ENCODE data around the gene NR2F1.
A peak's percentile ranks its signal among the peaks of the same experiment; 100 is the strongest.

NR2F1 gene

DNA sequence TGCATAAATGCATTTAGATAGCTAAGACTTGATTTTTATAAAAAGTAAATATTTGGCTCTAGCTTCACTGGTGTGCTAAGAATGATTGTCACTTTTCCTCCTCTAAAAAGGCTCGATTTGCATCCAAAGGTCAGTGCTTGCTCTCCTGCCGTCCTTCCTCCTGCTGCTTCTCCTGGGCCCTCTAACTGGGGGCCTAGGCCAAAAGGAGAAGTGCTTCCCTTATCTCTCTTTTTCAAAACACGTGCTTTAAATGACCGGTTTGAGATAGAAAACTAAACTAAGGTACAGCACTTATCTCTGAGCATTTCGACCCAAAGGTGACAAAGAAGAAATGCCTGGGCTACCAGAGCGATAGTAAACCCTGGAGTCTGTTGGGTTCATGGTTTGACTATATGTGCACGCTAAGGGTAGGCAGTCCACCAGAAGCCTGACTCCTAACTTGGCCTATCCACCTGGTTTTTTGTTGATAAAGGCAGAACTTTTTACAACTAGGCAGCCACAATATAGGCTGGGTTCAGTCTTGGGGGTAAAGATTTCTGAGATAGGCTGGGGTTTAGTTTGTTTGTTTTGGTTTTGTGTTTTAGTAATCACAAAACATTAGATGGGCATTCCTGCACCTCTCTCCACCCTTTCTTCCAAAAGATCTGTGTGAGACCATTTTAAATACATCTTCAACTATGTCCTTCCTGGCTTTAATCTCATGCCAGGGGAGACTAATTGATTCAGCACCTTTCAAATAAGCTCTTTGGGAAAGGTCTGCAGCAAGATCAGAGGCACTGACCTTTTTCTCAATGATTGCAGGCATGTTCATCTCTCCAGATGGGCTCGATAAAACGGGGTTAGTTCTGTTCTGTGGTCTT, 5.8 kb upstream of the NR2F1 start:
- intact Hi-C loops (cut with DNase I), result no loop called here
- DNase-seq, result peak in 1 of 10 donors; percentile 44

DNA sequence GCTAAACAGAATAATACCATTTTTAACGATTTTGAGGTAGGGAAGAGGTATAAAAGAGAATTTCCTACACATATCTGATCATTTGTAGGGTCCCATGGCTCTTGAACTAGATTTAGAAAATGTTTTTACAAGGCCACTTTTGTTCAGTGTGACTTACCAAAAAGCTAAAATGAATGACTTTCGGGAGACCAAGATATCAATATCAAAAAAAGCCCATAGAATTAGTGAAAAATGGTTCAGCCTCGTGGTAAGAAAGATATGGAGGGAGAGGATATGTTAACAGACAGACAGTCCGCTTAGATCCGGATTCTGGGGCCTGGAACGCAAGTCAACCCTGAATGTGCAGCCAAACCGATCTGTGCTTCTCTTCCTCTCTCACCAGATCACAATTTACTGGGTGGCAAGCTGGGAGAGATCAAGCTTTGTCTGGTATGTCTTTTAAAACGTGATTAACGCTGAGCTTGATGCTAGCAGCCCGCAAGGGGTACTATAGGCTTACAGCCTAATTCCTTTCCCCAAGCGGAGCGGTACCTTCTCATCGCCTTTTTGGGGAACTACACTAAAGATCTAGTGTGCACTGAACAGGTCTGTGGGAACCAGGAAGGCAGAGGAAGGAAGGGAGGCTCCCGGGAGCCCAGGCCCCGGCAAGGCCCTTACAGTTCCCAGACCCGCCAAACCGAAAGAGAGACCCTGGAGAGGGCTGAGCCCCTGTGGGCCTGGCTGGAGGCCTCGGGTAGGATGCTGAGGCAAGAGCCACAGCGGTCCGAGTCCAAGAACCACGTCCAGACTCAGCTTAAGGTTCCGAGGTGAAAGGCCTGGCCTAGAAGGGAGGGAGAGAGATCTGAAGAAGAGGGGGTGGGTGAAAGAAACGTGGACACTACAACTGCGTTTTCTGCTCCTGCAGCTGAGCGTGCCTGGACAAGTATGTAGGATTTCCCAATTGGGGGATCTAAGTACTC, 4.9 kb upstream of the NR2F1 start:
- peak in 1 of 10 donors; percentile 52 for DNase-seq
- intact Hi-C loops (cut with DNase I), result no loop called here

DNA sequence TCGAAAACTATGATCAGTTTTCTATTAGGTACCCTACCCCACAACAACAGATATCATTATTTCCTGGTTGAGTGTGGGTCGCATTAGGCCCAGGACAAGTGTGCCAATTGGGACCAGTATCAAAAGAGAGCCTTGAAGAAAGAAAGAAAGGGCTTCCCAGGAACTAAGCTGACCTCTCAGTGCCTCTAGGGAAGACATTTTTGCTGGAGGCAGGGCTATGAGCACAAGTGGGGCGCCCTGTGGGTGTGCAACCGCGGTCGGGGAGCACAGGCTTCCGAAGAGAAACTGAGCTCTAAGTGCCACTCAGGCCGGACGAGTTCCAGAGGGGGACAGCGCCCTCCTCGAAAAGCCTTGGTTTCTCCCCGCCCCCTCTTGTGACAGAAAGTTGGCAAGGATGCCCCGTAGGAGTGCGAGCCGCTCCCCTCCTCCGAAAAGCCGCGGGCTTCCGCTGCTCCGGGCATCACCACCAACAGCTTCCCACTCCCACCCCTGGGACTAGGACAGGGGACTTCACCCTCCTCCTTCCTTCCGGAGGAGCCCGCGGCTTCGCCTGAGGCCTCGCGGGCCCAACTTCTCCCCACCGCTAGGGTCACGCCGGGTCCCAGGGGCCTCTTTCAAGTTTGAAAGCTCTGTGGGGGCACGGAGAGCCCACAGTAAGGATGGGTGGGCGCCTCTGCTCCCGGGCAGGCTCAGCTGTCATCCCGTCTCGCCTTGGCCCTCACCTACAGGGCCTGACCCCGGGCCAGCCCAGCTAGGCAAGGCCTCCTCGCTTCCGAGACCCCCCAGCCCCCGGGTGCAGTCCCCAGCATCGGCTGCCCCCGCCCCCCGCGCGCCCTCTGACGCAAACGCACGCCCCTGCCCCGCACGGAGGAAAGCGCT, 4.0 kb upstream of the NR2F1 start:
- intact Hi-C loops (cut with DNase I), result no loop called here
- peak in 5 of 10 donors; percentile 46 to 91 (median 89) for DNase-seq

DNA sequence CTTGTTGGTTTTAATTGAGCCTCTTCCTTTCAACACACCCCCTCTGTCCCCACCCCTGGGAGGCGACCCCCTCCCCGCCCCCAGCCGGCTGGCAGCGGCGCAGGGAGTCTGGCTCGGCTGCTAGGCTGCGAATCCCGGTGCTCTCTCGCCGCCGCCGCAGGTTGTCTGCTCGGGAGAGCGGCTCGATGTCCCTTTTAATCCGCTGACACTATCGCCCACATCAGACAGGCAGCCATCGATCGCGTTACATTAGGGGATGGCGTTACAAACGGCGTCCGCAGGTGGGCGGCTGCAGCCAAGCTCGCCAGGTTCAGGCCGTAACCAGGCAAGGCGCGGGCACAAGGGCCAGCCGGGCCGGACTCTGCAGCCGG, 3.3 kb upstream of the NR2F1 start:
- intact Hi-C loops (cut with DNase I), result loop anchor here (2.0 to 10.0 kb wide), 3 partner anchors 221 to 895 kb away; no protein-coding TSS in a partner anchor
- peak in 2 of 10 donors; percentile 82 to 89 for DNase-seq

DNA sequence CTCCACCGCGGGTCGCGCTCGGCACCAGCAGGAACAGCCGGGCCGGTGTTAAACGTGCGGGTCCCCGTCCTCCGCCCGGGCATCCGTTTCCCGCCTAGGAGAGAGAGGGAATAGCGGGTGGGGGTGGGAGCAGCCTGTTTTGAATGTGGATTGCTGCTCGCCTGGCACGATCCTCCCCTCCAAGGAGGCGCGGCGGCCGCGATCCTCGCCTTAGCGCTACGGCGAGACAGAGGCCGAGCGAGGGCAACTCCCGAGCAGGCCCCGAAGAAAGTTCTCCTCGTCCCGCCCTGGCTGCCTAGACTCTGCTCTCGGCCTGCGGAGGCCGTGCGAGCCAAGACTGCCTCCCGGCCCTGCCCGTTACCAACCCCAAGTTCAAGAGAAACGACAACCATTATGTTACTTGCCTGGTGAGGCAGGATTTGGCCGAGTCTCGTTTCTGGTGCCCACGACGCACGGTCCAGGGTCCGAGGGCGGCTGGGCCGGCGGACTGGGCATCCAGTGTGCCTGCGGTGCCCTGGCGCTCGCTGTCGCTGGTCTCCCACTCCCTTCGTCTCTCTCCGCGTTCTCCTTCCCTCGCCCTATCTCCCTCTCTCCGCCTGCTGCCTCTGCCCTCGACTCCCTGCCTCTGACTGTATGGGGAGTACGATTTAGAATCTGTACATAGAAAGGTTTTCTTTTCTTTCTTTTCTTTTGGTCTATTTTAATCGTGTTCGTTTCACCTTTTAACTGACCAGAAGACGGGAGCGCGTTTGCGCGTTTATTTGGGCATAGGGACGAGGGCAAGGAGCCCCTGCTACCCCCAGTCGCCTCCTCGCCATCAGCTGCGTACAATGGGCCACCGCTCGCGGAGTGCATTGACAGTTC, 2.7 kb upstream of the NR2F1 start:
- DNase-seq, result peak in 3 of 10 donors; percentile 78 to 90 (median 86)
- intact Hi-C loops (cut with DNase I), result loop anchor here (2.0 to 10.0 kb wide), 3 partner anchors 221 to 895 kb away; no protein-coding TSS in a partner anchor

DNA sequence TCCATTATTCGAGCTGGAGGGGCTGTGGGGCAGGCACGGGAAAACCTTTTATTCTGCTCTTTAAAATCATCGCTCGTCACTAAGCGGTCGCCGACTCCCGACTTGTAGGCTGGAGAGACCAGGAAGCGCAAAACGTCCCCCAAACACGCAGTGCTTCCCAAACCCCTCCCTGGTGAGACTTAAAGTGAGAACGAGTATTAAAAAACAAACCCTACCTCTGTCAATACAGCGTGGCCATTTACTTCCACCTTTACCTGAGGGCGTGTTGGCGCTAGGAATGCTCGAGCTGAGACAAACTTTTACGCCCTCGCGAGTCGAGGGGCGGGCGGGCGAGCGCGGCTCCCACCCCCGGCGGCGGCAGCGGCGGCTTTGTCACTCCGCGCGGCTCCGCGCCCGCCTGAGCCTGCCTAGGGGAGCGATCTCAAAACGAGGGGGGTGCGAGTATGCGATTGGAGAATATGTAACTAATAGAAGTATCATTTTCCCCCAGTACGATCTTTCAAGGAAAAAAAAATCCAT, 2.0 kb upstream of the NR2F1 start, which contains the start of gene NR2F1-AS1:
Gene NR2F1-AS1 (minus strand): TSS at position 293 of the 519 bp plus-strand sequence.
- peak in 2 of 10 donors; percentile 86 to 89 for DNase-seq
- intact Hi-C loops (cut with DNase I), result loop anchor here (2.0 to 10.0 kb wide), 3 partner anchors 220 to 896 kb away; no protein-coding TSS in a partner anchor

DNA sequence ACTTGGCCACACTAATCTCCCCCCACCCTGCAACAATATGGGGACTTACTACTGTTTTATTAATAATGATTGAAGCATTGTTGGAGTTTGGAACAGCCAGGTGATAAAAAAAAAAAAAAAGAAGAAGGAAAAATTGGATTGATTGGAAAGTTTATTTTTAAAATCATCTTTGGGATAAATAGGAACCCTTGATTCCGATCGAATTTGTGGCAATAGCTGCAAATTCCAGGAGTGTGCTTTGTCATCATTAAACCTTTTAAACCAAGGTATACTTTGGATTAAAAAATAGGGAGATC, 907 bp upstream of the NR2F1 start:
- no peak for DNase-seq
- intact Hi-C loops (cut with DNase I), result loop anchor here (10.0 kb wide), 2 partner anchors 333 to 897 kb away; no protein-coding TSS in a partner anchor

DNA sequence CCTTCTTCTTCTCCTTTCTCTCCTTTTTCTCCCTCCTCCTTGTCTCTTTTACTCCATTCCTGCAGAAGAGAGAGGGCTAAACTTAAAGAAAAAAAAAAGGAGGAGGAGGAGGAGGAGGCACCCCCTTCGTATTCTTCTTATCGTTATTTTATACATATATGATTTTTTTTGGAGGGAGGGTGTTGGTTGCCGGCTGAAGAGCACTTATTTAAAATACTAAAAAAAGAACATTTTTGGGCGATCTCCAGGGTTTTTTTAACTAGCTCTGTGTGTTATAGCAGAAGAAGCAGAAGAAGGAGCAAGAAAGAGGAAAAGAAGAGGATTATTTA, 381 bp downstream of the NR2F1 start:
- DNase-seq, result no peak
- intact Hi-C loops (cut with DNase I), result loop anchor here (10.0 kb wide), 2 partner anchors 331 to 899 kb away; no protein-coding TSS in a partner anchor

DNA sequence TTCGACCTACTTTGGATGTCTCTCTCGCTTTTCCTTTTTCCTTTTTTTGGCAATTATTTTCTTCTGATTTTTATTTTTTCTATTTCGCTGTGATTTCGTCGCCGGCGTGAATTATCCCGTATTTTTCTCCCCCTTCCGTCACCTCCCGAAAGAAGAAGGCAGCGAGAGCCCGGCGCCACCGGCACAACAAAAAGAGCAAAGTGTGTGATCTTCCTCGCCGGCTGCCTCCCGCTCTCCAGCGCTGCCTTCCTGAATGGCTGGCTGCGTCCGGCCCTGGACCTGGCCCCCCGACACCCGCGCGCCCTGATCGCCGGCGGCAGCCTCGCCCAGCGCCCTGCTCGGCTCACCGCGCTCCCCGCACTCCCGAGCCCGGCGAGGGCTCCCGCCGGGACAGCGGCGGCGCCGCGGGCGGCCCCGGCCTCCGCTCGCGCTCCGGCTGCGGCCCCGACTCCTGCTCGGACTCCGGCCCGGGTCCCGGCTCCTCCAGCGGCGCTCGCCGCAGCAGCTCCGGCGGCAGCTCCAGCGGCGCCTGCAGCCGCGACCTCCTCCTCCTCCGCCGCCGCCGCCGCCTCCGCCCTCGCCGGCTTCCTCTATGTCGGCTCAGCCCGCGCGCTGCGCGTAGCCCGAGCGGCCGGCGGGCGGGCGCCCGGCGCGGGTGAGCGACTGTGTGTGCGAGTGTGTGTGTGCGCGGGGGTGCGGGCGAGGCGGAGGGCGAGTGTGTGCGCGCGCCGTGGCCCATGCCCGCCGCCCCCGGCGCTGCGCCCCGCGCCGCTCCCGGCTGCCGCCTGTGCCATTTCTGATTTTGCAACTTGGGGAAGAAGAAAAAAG, 960 bp downstream of the NR2F1 start:
- intact Hi-C loops (cut with DNase I), result loop anchor here (2.0 to 10.0 kb wide), 3 partner anchors 37 to 899 kb away; no protein-coding TSS in a partner anchor
- peak in 5 of 10 donors; percentile 43 to 92 (median 86) for DNase-seq

DNA sequence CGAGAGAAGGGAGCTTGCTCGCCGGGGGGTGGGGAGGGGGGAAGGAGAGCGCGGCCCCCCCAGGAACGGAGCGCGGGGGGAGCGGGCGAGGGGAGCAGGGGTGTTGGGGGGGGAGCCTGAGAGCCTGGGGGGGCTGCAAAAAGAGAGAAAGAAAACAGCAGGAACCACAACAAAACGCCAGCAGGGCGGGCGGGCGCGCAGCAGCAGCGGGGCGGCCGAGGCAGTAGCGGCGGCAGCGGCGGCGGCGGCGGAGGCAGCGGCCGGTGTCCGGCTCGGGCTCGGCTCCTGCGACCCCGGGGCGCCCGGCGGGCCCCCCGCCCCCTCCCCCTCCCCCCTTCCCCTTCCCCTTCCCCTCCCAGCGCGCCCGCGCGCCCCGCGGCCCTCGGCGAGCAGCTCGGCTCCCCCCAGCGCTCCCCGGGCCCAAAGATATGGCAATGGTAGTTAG, 1.6 kb downstream of the NR2F1 start:
- DNase-seq, result peak in 1 of 10 donors; percentile 86
- intact Hi-C loops (cut with DNase I), result loop anchor here (2.0 to 10.0 kb wide), 3 partner anchors 36 to 900 kb away; no protein-coding TSS in a partner anchor

DNA sequence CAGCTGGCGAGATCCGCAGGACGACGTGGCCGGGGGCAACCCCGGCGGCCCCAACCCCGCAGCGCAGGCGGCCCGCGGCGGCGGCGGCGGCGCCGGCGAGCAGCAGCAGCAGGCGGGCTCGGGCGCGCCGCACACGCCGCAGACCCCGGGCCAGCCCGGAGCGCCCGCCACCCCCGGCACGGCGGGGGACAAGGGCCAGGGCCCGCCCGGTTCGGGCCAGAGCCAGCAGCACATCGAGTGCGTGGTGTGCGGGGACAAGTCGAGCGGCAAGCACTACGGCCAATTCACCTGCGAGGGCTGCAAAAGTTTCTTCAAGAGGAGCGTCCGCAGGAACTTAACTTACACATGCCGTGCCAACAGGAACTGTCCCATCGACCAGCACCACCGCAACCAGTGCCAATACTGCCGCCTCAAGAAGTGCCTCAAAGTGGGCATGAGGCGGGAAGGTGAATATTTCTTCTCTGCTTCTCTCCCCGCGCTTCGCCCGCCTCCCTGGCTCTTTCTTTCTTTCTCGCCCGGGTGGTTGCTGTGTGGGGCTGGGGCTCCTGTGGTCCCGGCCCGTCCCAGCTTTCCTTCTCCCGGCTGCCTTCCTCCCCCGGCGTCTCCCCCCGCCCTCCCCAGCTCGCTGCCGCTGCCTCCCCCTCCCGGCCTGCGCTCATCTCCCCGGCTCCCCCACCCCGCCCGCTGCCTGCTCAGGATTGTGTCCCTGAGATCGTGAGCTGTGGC, 2.2 kb downstream of the NR2F1 start:
- peak in 1 of 10 donors; percentile 82 for DNase-seq
- intact Hi-C loops (cut with DNase I), result loop anchor here (2.0 to 10.0 kb wide), 3 partner anchors 36 to 900 kb away; no protein-coding TSS in a partner anchor

DNA sequence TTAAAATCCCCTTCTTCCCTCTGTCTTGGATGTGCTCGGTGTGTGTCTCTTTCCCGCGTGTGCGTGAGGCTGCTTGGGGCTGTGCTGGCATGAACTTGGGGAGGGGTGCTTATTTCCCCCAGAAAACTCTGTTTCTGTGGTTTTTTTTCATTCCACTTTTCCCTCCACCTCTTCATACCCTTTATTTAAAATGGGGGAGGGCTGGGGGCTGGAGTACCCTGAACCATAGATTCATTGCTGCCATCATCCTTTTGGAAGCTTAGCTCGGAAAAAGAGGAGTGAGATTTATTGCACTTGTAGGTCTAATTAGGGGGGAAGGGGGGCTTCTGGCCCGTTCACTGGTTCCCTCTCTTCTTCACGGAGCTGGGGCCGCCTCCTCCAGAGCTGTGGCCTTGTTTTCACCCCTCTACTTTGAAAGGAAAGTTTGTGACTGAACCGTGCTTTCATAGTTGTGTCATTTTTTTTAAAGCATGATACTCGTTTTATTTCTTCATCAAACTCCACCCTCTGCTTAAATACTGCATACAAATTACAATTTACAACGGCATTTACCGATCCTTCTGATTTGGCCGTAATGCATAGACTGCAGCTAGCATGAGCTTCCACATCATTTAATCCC, 2.9 kb downstream of the NR2F1 start:
- intact Hi-C loops (cut with DNase I), result loop anchor here (2.0 to 10.0 kb wide), 3 partner anchors 35 to 901 kb away; no protein-coding TSS in a partner anchor
- peak in 1 of 10 donors; percentile 78 for DNase-seq

DNA sequence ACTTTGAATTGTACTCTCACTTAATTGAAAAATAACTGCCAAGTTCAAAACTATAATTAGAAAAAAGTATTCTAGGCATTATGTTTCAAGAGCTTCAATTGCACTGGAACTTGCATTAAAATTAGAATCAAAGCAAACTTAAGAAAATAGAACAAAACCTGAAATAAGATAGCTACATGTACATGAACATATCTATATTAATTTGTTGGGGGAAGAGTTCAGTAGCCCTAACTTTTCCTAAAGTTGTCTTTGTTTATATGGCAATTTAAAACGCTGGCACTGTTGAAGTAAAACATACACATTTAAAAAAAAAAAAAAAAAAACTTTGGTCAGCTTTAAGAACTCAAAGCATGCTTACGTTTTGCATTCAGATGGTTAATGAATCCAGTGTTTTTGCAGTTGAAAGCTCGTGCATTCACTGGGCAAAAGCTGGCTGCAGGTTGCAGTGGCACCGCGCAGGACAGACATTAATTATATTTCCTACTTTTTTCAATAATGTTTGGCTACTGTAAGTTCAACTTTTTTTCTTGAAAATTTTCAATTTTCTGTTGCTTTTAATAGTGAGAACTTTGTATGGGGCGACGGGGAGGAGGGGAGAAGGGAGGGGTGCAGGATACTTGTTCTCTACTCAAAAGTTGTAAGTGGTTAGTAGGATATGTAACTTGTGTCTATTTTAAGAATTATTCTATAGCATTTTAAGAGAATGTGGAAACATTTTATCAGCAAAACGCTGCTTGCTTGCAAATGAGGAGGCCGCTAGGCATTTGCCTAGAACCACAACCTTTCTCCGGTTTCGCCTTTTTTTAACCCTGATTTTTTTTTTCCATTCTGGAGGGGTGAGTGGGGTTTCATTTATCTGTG, 3.9 kb downstream of the NR2F1 start:
- DNase-seq, result no peak
- intact Hi-C loops (cut with DNase I), result loop anchor here (10.0 kb wide), 2 partner anchors 328 to 902 kb away; no protein-coding TSS in a partner anchor

DNA sequence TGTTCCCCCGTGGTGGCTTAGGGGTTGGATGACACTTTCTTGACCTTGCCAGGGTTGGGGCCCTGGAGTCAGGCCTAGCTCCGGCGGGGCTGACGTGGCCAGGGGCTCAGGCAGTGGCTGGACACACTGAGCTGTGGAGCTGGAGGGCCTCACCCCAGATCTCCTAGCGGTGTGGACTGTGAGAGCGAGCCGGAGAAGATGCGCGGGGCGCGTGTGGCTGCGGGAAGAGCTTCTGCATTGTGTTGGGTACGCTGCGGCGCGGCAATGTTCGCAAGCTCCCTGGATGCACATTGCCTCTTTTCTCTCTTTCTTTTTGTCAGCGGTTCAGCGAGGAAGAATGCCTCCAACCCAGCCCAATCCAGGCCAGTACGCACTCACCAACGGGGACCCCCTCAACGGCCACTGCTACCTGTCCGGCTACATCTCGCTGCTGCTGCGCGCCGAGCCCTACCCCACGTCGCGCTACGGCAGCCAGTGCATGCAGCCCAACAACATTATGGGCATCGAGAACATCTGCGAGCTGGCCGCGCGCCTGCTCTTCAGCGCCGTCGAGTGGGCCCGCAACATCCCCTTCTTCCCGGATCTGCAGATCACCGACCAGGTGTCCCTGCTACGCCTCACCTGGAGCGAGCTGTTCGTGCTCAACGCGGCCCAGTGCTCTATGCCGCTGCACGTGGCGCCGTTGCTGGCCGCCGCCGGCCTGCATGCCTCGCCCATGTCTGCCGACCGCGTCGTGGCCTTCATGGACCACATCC, 4.8 kb downstream of the NR2F1 start:
- intact Hi-C loops (cut with DNase I), result loop anchor here (10.0 kb wide), 2 partner anchors 327 to 903 kb away; no protein-coding TSS in a partner anchor

More for the DNA sequence above, 4.8 kb downstream of the NR2F1 start:
- peak in 1 of 10 donors; percentile 85 for DNase-seq
